ENCODE measurements around the gene POLH.

- TF ChIP-seq TAF1 (IDR thresholded peaks at IDR 0.05; ENCODE audit: low read depth, low read length): no peak
- no peak for TF ChIP-seq POLR2AphosphoS5 (IDR thresholded peaks at IDR 0.05; ENCODE audit: low read depth, low read length)
- TF ChIP-seq POLR2A (IDR thresholded peaks at IDR 0.05; ENCODE audit: low read depth, low read length): no peak
- no peak for TF ChIP-seq SPI1 (IDR thresholded peaks at IDR 0.05; ENCODE audit: low read depth, low read length)
- TF ChIP-seq POU2F2 (IDR thresholded peaks at IDR 0.05; ENCODE audit: low read depth, low read length): no peak
These were observed 4.0 kb upstream of the POLH start for GRCh38 chr6:43572015-43572414.

Measured in GM12891 (cell line).